Thoracic aorta (tissue), 2 donors: Measurements from ENCODE around the gene SRGN. TPM values are rescaled to one million over a fixed set of nuclear protein-coding genes. Genes with fewer than 3 reads are reported as not detected.

Experiments
- ATAC-seq: fragments of 150-250 bp; one replicate; pipeline ENCODE4 v1.8.0; 2017; ENCODE audit warnings: low read depth; ENCODE audit not compliant: insufficient number of reproducible peaks, low FRiP score
- DNase-seq: peaks from one replicate; pipeline ENCODE4 v3.0.0-alpha.2; 2020; ENCODE audit warnings: low spot score
- H3K27ac ChIP-seq, 2 donors: fragments of 200-600 bp; sonication (generic); 1 replicate in 1 of 2; 2 replicates in 1 of 2; pipeline ENCODE4 v1.5.1; 2016; ENCODE audit warnings: mild to moderate bottlenecking in 2 of 2, moderate library complexity in 2 of 2
- H3K27me3 ChIP-seq: fragments of 200-600 bp; sonication (generic); replicated peaks from 2 replicates; pipeline ENCODE4 v1.6.0; 2016; ENCODE audit warnings: mild to moderate bottlenecking; ENCODE audit not compliant: insufficient read depth
- H3K36me3 ChIP-seq: fragments of 200-600 bp; sonication (generic); one replicate; pipeline ENCODE4 v1.5.1; 2016
- H3K4me1 ChIP-seq, 2 donors: fragments of 200-600 bp; sonication (generic); 1 replicate in 1 of 2; 2 replicates in 1 of 2; pipeline versions ENCODE4 v1.5.1 to v1.6.0; 2016; ENCODE audit warnings: low read depth in 2 of 2, mild to moderate bottlenecking in 1 of 2; ENCODE audit not compliant: control insufficient read depth in 1 of 2
- H3K4me3 ChIP-seq: fragments of 200-600 bp; sonication (generic); 2 replicates; pipeline ENCODE4 v1.5.1; 2016; ENCODE audit warnings: mild to moderate bottlenecking
- H3K9me3 ChIP-seq: fragments of 200-600 bp; sonication (generic); 2 replicates; pipeline ENCODE4 v1.5.1; 2016
- CTCF ChIP-seq: fragments of 200-600 bp; sonication (generic); IDR thresholded peaks from one replicate; pipeline ENCODE4 v1.5.1; 2019; ENCODE audit warnings: antibody characterized with exemption
- total RNA-seq, 2 donors: library from RNA; depleted of rRNA; stranded (reverse); fragments of >200 nt; gene quantifications; one replicate each; pipeline versions ENCODE4 v1.1.0 to v1.2.3, GENCODE V29; 2016

Gene SRGN
- total RNA-seq, 2 donors from 2014 or later, result 200 to 227 TPM

- H3K36me3 ChIP-seq, result no peaks in the 10 kb centered on the region
- no peak overlapping the region for H3K4me3 ChIP-seq
- DNase-seq (no peak), ATAC-seq (no peak)
- no peak overlapping the region for H3K27ac ChIP-seq
- no peaks in the 10 kb centered on the region for H3K27me3 ChIP-seq
- no peak for TF ChIP-seq CTCF
- H3K4me1 ChIP-seq, result no peaks in the 10 kb centered on the region
- H3K9me3 ChIP-seq, result no peaks in the 10 kb centered on the region
Observed at GRCh38 chr10:69049566-69049961, 38.3 kb upstream of the SRGN start.

- H3K27ac ChIP-seq, result no peak overlapping the region
Observed at GRCh38 chr10:69051303-69051702, 36.6 kb upstream of the SRGN start.

GRCh38 chr10:69051710-69052487, 36.0 kb upstream of the SRGN start:
- no peaks in the 10 kb centered on the region for H3K4me1 ChIP-seq
- ATAC-seq (no peak), DNase-seq (no peak)
- no peak overlapping the region for H3K4me3 ChIP-seq
- TF ChIP-seq CTCF, result no peak
- H3K36me3 ChIP-seq, result no peaks in the 10 kb centered on the region
- H3K9me3 ChIP-seq, result no peaks in the 10 kb centered on the region
- H3K27me3 ChIP-seq, result no peaks in the 10 kb centered on the region
- H3K27ac ChIP-seq, result peak overlapping the region in 1 of 2 donors; percentile 43

More at GRCh38 chr10:69051303-69051702, 36.6 kb upstream of the SRGN start:
- H3K4me1 ChIP-seq, result no peaks in the 10 kb centered on the region
- DNase-seq (no peak), ATAC-seq (no peak)
- no peaks in the 10 kb centered on the region for H3K36me3 ChIP-seq
- no peaks in the 10 kb centered on the region for H3K9me3 ChIP-seq
- no peak overlapping the region for H3K4me3 ChIP-seq
- no peaks in the 10 kb centered on the region for H3K27me3 ChIP-seq
- TF ChIP-seq CTCF, result no peak

GRCh38 chr10:69052736-69053135, 35.2 kb upstream of the SRGN start:
- Histone ChIP-seq H3K27me3 (no peaks in the 10 kb centered on the region), H3K9me3 (no peaks in the 10 kb centered on the region), H3K36me3 (no peaks in the 10 kb centered on the region), H3K27ac (no peak overlapping the region), H3K4me1 (no peaks in the 10 kb centered on the region), H3K4me3 (no peak overlapping the region)
- ATAC-seq (no peak), DNase-seq (no peak)
- TF ChIP-seq CTCF, result no peak

GRCh38 chr10:69055241-69055640, 32.7 kb upstream of the SRGN start:
- Histone ChIP-seq H3K9me3 (no peaks in the 10 kb centered on the region), H3K4me1 (no peaks in the 10 kb centered on the region), H3K27me3 (no peaks in the 10 kb centered on the region), H3K36me3 (no peaks in the 10 kb centered on the region), H3K27ac (no peak overlapping the region), H3K4me3 (no peak overlapping the region)
- ATAC-seq (no peak), DNase-seq (no peak)
- no peak for TF ChIP-seq CTCF
